HG03439 (cell line): ENCODE measurements around the gene SLC25A30.
"Not testable (repeated sequence)": the region's sequence is repeated elsewhere in the genome, so short reads cannot be mapped to it uniquely, and the experiment has no call there.

Source experiments
- ATAC-seq: cut with Tn5 transposase; IDR thresholded peaks from one replicate; pipeline ENCODE4 v1.9.1; 2021; ENCODE audit warnings: mild to moderate bottlenecking, moderate library complexity; ENCODE audit not compliant: unreplicated experiment

Gene SLC25A30

DNA sequence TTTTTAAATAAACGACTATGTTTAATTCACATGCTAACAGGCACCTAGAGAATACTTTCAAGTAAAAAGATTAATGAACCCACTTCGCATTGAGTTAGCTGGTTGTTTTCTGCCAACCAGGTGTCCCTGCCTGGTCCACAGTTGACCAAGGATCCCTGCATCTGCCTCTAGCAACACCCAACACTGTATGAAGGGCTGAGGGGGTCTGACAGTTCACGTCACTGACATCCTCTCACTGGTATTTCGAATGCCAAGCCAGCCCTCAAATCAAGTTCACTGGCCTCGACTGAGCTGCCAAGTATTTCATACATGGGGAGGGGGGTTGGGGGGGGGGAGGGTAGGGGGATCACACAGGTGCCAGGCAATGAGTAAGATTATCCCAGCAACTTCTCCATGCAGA is 25.4 kb downstream of the SLC25A30 start:
- no peak for ATAC-seq

- no peak for ATAC-seq
These were observed 26.2 kb downstream of the SLC25A30 start for GRCh38 chr13:45391926-45392325.

DNA sequence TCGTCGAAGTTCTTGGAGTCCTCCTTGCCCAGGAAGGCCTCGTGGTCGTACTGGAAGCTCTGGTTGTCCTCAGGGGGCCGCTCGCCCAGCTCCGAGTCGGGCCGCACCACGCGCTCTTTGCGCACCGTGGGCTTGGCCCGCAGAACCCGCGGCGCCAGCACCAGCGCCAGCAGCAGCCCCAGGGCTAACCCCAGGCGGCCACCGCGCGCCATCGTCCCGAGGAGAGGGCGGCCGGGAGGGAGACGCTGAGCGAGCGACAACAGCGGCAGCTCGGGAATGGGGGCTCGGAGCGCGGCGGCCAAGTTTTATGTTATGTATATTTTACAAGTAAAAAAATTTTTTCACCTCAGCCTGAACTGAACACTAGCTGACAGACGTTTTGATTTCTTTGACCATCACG is 27.0 kb downstream of the SLC25A30 start:
- not testable (repeated sequence) for ATAC-seq

- not testable (repeated sequence) for ATAC-seq
These were observed 27.8 kb downstream of the SLC25A30 start for GRCh38 chr13:45390348-45390747.

DNA sequence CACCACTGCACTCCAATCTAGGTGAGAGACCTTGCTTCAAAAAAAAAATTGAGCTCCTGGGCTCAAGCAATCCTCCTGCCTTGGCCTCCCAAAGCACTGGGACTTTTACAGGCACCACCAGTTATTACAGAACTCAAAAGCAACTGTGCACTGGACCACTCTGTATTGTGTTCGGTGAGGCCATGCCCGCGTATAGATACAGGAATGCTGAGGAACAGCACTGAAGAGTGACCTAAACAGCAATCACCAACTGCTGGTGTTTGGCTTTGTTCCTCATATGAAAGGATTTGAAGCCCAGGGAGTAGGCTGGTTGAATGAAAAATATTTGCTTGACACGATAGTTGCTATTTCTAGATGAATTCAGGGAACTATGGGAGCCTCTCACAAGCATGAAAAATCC is 29.5 kb downstream of the SLC25A30 start:
- no peak for ATAC-seq

- not testable (repeated sequence) for ATAC-seq
These were observed 31.1 kb downstream of the SLC25A30 start for GRCh38 chr13:45386892-45387575.

- ATAC-seq, result no peak
These were observed 32.1 kb downstream of the SLC25A30 start for GRCh38 chr13:45385907-45386553.

DNA sequence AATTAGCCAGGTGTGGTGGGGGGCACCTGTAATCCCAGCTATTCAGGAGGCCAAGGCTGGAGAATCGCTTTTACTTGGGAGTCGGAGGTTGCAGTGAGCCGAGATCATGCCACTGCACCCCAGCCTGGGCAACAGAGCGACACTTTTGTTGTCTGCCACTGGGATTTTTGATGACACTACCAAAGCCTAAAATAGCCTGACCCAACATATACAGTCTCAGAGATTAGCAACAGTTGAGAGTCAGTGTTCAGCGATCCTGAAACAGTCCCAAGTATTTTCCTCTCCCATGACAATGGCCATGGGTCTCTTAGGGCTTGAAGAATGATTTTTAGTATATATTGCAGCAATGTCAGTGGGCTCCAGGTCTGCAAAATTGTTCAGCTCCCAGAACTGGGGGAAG is 32.9 kb downstream of the SLC25A30 start:
- no peak for ATAC-seq

- ATAC-seq, result no peak
These were observed 33.5 kb downstream of the SLC25A30 start for GRCh38 chr13:45384474-45385174.

DNA sequence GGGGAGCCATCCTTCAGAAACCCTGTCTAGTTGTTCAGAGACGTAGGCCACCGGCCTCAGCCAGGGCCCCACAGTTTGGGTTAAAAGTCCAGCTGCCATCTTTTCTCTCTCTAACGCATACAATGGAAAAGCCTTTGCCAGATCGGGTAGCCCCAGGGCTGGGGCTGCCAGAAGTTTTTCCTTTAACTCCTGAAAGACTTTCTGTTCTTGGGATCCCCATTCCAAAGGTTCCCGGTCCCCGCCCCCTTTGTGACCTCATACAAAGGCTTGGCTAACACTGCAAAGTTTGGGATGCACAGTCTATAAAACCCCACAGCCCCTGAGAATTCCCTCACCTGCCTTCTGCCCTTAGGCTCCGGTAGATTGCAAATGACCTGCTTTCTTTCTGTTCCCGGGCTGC is 35.4 kb downstream of the SLC25A30 start:
- ATAC-seq, result not testable (repeated sequence)

DNA sequence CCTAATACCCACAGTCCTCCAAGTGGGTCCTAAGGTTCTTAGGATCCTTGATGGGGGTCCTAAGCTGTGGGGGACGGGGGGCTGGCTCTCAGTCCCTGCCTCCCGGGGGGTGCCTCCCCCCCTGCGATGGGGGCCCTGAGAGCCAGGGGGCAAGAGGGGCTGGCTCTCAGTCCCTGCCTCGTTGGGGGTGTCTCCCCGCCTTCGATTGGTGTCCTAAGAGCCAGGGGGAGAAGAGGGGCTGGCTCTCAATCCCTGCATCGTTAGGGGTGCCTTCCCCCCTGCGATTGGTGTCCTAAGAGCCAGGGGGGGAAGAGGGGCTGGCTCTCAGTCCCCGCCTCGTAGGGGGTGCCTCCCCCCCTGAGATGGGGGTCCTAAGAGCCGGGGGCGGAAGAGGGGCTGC is 37.0 kb downstream of the SLC25A30 start:
- no peak for ATAC-seq

- ATAC-seq, result not testable (repeated sequence)
These were observed 37.5 kb downstream of the SLC25A30 start for GRCh38 chr13:45380708-45381107.

- ATAC-seq, result not testable (repeated sequence)
These were observed 38.7 kb downstream of the SLC25A30 start for GRCh38 chr13:45379516-45379915.

GRCh38 chr13:45378786-45379185 is 39.4 kb downstream of the SLC25A30 start:
- ATAC-seq, result not testable (repeated sequence)

GRCh38 chr13:45377314-45377713 is 40.9 kb downstream of the SLC25A30 start:
- not testable (repeated sequence) for ATAC-seq

GRCh38 chr13:45376651-45377050 is 41.5 kb downstream of the SLC25A30 start:
- not testable (repeated sequence) for ATAC-seq

DNA sequence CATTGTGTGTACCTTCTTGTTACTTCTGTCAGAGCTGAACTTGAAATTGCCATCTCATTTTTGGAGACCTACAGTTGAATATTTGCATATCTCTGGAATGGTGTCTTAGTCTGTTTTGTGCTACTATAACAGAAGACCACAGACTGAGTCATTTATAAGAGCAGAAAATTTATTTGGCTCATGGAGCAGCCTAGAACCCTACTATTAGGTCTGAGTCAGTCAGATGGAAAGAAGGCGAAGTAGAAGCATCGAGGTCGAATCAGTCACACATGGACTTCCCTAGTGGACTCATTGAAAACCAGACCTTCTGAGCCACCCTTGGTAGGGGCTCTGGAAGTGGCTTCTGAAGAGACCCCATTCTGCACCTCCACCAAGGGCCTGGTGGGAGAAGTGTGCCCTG is 43.3 kb downstream of the SLC25A30 start:
- ATAC-seq, result no peak

GRCh38 chr13:45373162-45373547 is 45.0 kb downstream of the SLC25A30 start:
- ATAC-seq, result no peak

GRCh38 chr13:45372189-45373161 is 45.7 kb downstream of the SLC25A30 start:
- ATAC-seq, result no peak

- no peak for ATAC-seq
These were observed 47.2 kb downstream of the SLC25A30 start for GRCh38 chr13:45370922-45371406.

- ATAC-seq, result no peak
These were observed 49.1 kb downstream of the SLC25A30 start for GRCh38 chr13:45369116-45369515.
